ENCODE measurements around the gene ADSS2. TPM values are rescaled to one million over a fixed set of nuclear protein-coding genes. Genes with fewer than 3 reads are reported as not detected.
"Not testable (repeated sequence)": the region's sequence is repeated elsewhere in the genome, so short reads cannot be mapped to it uniquely, and the experiment has no call there.

ADSS2 gene
- total RNA-seq (10 to 100 TPM; 38.8 to 61.0 (median 52.4) TPM), polyA plus RNA-seq (10 to 100 TPM; 25.3 to 27.6 TPM), total RNA-seq (41.3 reads per million, percentile 67 among the genes with 10 or more reads in this experiment)

DNA sequence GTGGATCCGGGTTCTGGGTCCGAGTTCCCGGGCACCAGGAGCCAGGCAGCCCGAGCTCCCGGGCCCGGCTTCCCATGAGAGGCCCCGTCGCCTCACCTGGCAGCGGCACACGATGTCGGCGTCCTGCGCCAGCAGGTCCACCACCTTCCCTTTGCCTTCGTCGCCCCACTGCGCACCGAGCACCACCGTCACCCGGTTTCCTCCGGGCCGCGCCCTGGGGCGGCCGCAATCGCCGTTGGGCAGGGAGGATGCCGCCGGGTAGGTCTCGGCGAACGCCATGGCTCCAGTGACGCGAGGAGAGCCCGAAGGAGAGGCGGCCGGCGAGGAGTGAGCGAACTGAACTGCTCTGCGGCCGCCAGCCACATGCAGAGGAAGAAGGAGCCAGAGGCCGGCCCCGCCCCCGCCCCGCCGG, at the start of gene ADSS2:
TSS of gene ADSS2 (minus strand) at position 371 of the 412 bp plus-strand sequence. CDS start at position 279, 92 bp downstream.
- Mint-ChIP-seq H3K27me3 (no peaks in the 10 kb centered on the region), H3K9me3 (peaks cover 0 to 5% (median 0%) of the 10 kb centered on the region in 11 donors), H3K4me1 (peaks cover 33 to 62% (median 47%) of the 10 kb centered on the region in 7 donors), H3K36me3 (peaks cover 0 to 10% (median 0%) of the 10 kb centered on the region in 5 donors), H3K27ac (peak within 1 kb of the TSS; percentile 85 to 99 (median 97)), H3K4me3 (peak within 1 kb of the TSS; percentile 76 to 99 (median 93))
- Histone ChIP-seq H3K4me1 (ENCODE audit: control insufficient read depth in 2 of 2, insufficient read depth in 2 of 2, low read length in 2 of 2) (peaks cover 31 to 40% of the 10 kb centered on the region in 2 donors), H3K36me3 (ENCODE audit: control insufficient read depth in 2 of 3, insufficient read depth in 3 of 3, low read length in 3 of 3) (peaks cover 0 to 5% (median 0%) of the 10 kb centered on the region in 3 experiments), H3K9me3 (ENCODE audit: control insufficient read depth in 2 of 3, low read length in 3 of 3) (no peaks in the 10 kb centered on the region), H3K27me3 (ENCODE audit: control insufficient read depth in 2 of 2, insufficient read depth in 2 of 2, low read length in 2 of 2) (no peaks in the 10 kb centered on the region), H3K4me3 (ENCODE audit: low read length) (peak within 1 kb of the TSS; percentile 64), H3K27ac (ENCODE audit: low read depth, low read length) (peak within 1 kb of the TSS; percentile 96)
- POLR2A ChIA-PET, result interaction anchor here (0.8 to 2.9 kb wide), 13 partner anchors 10 to 1196 kb away, joined by 3 to 22 read pairs (median 5); partner anchors contain the start of genes CATSPERE, CEP170, COX20 and DESI2
- intact Hi-C loops (cut with micrococcal nuclease), result loop anchor here (1.0 to 10.0 kb wide), 12 partner anchors 15 to 1503 kb away; partner anchors contain the start of gene CEP170 (in 1 of the 2)
- no peak for DNase-seq
- ATAC-seq, result no peak
- CTCF ChIA-PET, result interaction anchor here (0.6 to 1.0 kb wide), 2 partner anchors 13 to 144 kb away, joined by 3 read pairs; no protein-coding TSS in a partner anchor

DNA sequence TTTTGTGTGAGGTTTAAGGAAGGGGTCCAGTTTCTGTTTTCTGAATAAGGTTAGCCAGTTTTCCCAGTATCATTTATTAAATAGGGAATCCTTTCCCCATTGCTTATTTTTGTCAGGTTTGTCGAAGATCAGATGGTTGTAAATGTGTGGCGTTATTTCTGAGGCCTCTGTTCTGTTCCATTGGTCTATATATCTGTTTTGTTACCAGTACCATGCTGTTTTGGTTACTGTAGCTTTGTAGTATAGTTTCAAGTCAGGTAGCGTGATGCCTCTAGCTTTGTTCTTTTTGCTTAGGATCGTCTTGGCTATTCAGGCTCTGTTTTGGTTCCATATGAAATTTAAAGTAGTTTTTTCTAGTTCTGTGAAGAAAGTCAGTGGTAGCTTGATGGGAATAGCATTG, 48.8 kb upstream of the ADSS2 start:
- H3K36me3 ChIP-seq (ENCODE audit: control insufficient read depth in 2 of 3, insufficient read depth in 3 of 3, low read length in 3 of 3); DNase-seq; H3K27ac ChIP-seq (ENCODE audit: low read depth, low read length); H3K4me1 Mint-ChIP-seq; H3K4me1 ChIP-seq (ENCODE audit: control insufficient read depth in 2 of 2, insufficient read depth in 2 of 2, low read length in 2 of 2); H3K36me3 Mint-ChIP-seq; H3K27ac Mint-ChIP-seq; H3K4me3 ChIP-seq (ENCODE audit: low read length); H3K4me3 Mint-ChIP-seq; H3K9me3 ChIP-seq (ENCODE audit: control insufficient read depth in 2 of 3, low read length in 3 of 3); H3K27me3 ChIP-seq (ENCODE audit: control insufficient read depth in 2 of 2, insufficient read depth in 2 of 2, low read length in 2 of 2); POLR2A ChIA-PET; CTCF ChIA-PET; intact Hi-C loops (cut with micrococcal nuclease); ATAC-seq; H3K27me3 Mint-ChIP-seq: not testable (repeated sequence)
- H3K9me3 Mint-ChIP-seq, result peaks cover 0 to 15% (median 9%) of the 10 kb centered on the region in 11 donors

DNA sequence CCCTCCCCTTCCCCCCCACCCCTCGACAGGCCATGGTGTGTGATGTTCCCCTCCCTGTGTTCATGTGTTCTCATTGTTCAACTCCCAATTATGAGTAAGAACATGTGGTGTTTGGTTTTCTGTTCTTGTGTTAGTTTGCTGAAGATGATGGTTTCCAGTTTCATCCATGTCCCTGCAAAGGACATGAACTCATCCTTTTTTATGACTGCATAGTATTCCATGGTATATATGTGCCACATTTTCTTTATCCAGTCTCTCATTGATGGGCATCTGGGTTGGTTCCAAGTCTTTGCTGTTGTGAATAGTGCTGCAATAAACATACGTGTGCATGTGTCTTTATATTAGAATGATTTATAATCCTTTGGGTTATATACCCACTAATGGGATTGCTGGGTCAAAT, 47.8 kb upstream of the ADSS2 start:
- H3K27me3 ChIP-seq (ENCODE audit: control insufficient read depth in 2 of 2, insufficient read depth in 2 of 2, low read length in 2 of 2); H3K27ac ChIP-seq (ENCODE audit: low read depth, low read length); H3K27me3 Mint-ChIP-seq; POLR2A ChIA-PET; CTCF ChIA-PET; H3K36me3 ChIP-seq (ENCODE audit: control insufficient read depth in 2 of 3, insufficient read depth in 3 of 3, low read length in 3 of 3); H3K4me1 Mint-ChIP-seq; intact Hi-C loops (cut with micrococcal nuclease); ATAC-seq; H3K4me3 ChIP-seq (ENCODE audit: low read length); H3K36me3 Mint-ChIP-seq; DNase-seq; H3K9me3 ChIP-seq (ENCODE audit: control insufficient read depth in 2 of 3, low read length in 3 of 3); H3K27ac Mint-ChIP-seq; H3K4me3 Mint-ChIP-seq; H3K4me1 ChIP-seq (ENCODE audit: control insufficient read depth in 2 of 2, insufficient read depth in 2 of 2, low read length in 2 of 2): not testable (repeated sequence)
- peaks cover 0 to 15% (median 9%) of the 10 kb centered on the region in 11 donors for H3K9me3 Mint-ChIP-seq

DNA sequence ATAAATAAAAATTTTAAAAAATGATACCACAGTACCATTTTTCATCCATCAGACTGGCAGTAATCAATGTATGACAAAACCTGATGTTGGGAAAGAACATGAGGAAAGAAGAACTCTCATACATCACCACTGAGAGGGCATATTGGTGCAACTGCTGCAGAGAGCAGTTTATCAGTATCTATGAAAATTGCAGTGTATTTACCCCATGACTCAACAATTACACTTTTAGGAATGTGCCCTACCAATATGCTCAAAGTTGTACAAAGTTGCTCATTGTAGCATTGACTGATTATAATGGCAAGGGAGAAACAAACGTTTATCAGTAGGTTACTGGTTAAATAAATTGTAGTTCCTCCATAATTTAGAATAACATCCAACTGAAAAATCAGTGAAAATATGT, 46.1 kb upstream of the ADSS2 start:
- no peak overlapping the region for H3K4me3 ChIP-seq (ENCODE audit: low read length)
- H3K36me3 ChIP-seq (ENCODE audit: control insufficient read depth in 2 of 3, insufficient read depth in 3 of 3, low read length in 3 of 3), result no peaks in the 10 kb centered on the region
- H3K4me3 Mint-ChIP-seq, result no peak overlapping the region
- DNase-seq (no peak), ATAC-seq (no peak)
- H3K9me3 ChIP-seq (ENCODE audit: control insufficient read depth in 2 of 3, low read length in 3 of 3), result no peaks in the 10 kb centered on the region
- no peaks in the 10 kb centered on the region for H3K4me1 ChIP-seq (ENCODE audit: control insufficient read depth in 2 of 2, insufficient read depth in 2 of 2, low read length in 2 of 2)
- H3K27me3 ChIP-seq (ENCODE audit: control insufficient read depth in 2 of 2, insufficient read depth in 2 of 2, low read length in 2 of 2), result no peaks in the 10 kb centered on the region
- peaks cover 0 to 8% (median 0%) of the 10 kb centered on the region in 5 donors for H3K36me3 Mint-ChIP-seq
- H3K27ac Mint-ChIP-seq, result no peak overlapping the region
- intact Hi-C loops (cut with micrococcal nuclease), result no loop called here
- ChIA-PET CTCF (no interaction called here), POLR2A (no interaction called here)
- no peak overlapping the region for H3K27ac ChIP-seq (ENCODE audit: low read depth, low read length)
- peaks cover 0 to 15% (median 9%) of the 10 kb centered on the region in 11 donors for H3K9me3 Mint-ChIP-seq
- no peaks in the 10 kb centered on the region for H3K4me1 Mint-ChIP-seq
- no peaks in the 10 kb centered on the region for H3K27me3 Mint-ChIP-seq

DNA sequence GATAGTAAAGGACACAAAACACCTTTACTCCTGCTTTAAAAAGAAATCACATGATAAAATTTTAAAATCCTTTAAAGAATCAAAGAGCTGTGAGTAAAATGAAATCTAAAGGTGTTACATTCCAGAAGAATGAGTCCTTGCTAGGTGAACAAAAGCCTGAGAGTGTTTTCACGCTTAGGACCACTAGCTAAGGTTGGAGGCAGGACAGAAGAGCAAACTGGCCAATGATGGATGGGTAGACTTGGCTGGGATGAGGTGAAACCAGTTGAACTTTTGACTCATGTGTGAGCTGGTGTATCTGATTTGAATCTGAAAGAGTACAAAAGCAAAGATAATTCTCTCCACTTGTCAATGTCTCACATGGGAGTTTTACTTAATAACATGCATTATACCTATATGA, 44.5 kb upstream of the ADSS2 start:
- ATAC-seq (no peak), DNase-seq (no peak)
- H3K9me3 ChIP-seq (ENCODE audit: control insufficient read depth in 2 of 3, low read length in 3 of 3), result no peaks in the 10 kb centered on the region
- ChIA-PET CTCF (no interaction called here), POLR2A (no interaction called here)
- intact Hi-C loops (cut with micrococcal nuclease), result no loop called here
- H3K4me1 ChIP-seq (ENCODE audit: control insufficient read depth in 2 of 2, insufficient read depth in 2 of 2, low read length in 2 of 2), result no peaks in the 10 kb centered on the region
- Mint-ChIP-seq H3K27ac (no peak overlapping the region), H3K4me3 (no peak overlapping the region), H3K4me1 (no peaks in the 10 kb centered on the region), H3K9me3 (peaks cover 0 to 17% (median 9%) of the 10 kb centered on the region in 11 donors), H3K27me3 (no peaks in the 10 kb centered on the region), H3K36me3 (peaks cover 0 to 8% (median 0%) of the 10 kb centered on the region in 5 donors)
- no peak overlapping the region for H3K4me3 ChIP-seq (ENCODE audit: low read length)
- H3K36me3 ChIP-seq (ENCODE audit: control insufficient read depth in 2 of 3, insufficient read depth in 3 of 3, low read length in 3 of 3), result no peaks in the 10 kb centered on the region
- no peak overlapping the region for H3K27ac ChIP-seq (ENCODE audit: low read depth, low read length)
- no peaks in the 10 kb centered on the region for H3K27me3 ChIP-seq (ENCODE audit: control insufficient read depth in 2 of 2, insufficient read depth in 2 of 2, low read length in 2 of 2)

DNA sequence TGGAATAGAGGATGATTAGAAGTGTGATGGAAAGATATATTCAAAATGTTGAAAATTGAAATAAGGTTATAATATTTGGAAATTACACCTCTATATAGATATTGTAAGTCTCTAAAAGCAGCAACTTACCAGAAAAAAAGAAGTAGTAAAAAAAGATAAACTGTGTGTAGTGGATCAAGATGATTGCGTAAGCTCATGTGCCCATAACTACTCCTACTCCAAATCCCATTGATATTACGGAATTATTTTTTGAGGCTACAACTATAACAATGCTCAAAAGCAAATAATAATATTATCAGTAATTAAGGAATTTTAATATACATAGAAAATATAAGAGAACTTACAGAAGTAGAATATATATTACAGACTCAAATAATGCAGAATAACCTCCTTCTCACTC, 42.9 kb upstream of the ADSS2 start:
- DNase-seq (no peak), ATAC-seq (no peak)
- ChIA-PET POLR2A (no interaction called here), CTCF (no interaction called here)
- Histone ChIP-seq H3K4me3 (ENCODE audit: low read length) (no peak overlapping the region), H3K4me1 (ENCODE audit: control insufficient read depth in 2 of 2, insufficient read depth in 2 of 2, low read length in 2 of 2) (no peaks in the 10 kb centered on the region), H3K27ac (ENCODE audit: low read depth, low read length) (no peak overlapping the region), H3K27me3 (ENCODE audit: control insufficient read depth in 2 of 2, insufficient read depth in 2 of 2, low read length in 2 of 2) (no peaks in the 10 kb centered on the region), H3K36me3 (ENCODE audit: control insufficient read depth in 2 of 3, insufficient read depth in 3 of 3, low read length in 3 of 3) (no peaks in the 10 kb centered on the region), H3K9me3 (ENCODE audit: control insufficient read depth in 2 of 3, low read length in 3 of 3) (no peaks in the 10 kb centered on the region)
- intact Hi-C loops (cut with micrococcal nuclease), result no loop called here
- no peak overlapping the region for H3K27ac Mint-ChIP-seq
- no peaks in the 10 kb centered on the region for H3K4me1 Mint-ChIP-seq
- peaks cover 0 to 2% (median 0%) of the 10 kb centered on the region in 5 donors for H3K27me3 Mint-ChIP-seq
- H3K36me3 Mint-ChIP-seq, result peaks cover 0 to 9% (median 4%) of the 10 kb centered on the region in 5 donors
- no peak overlapping the region for H3K4me3 Mint-ChIP-seq
- H3K9me3 Mint-ChIP-seq, result peaks cover 0 to 8% (median 3%) of the 10 kb centered on the region in 11 donors

DNA sequence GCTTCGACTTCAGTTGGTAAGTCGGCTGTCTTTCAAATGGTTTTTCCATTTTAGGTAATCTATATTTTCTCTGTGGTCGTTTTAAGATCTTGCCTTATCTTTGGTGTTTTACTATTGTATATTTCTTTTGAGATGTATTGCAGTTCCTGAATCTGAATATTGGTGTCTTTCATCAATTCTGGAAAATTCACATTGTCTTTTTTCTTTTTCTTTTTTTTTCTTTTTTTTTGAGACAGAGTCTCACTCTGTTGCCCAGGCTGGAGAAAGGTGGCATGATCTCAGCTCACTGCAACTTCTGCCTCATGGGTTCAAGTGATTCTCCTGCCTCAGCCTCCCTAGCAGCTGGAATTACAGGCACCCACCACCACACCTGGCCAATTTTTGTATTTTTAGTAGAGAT, 33.3 kb upstream of the ADSS2 start:
- H3K27ac Mint-ChIP-seq; H3K4me1 ChIP-seq (ENCODE audit: control insufficient read depth in 2 of 2, insufficient read depth in 2 of 2, low read length in 2 of 2); H3K4me1 Mint-ChIP-seq; H3K27ac ChIP-seq (ENCODE audit: low read depth, low read length); intact Hi-C loops (cut with micrococcal nuclease); POLR2A ChIA-PET; H3K4me3 Mint-ChIP-seq; H3K27me3 Mint-ChIP-seq; DNase-seq; H3K27me3 ChIP-seq (ENCODE audit: control insufficient read depth in 2 of 2, insufficient read depth in 2 of 2, low read length in 2 of 2); CTCF ChIA-PET; H3K9me3 Mint-ChIP-seq; H3K36me3 ChIP-seq (ENCODE audit: control insufficient read depth in 2 of 3, insufficient read depth in 3 of 3, low read length in 3 of 3); H3K9me3 ChIP-seq (ENCODE audit: control insufficient read depth in 2 of 3, low read length in 3 of 3); H3K4me3 ChIP-seq (ENCODE audit: low read length); ATAC-seq: not testable (repeated sequence)
- H3K36me3 Mint-ChIP-seq, result peaks cover 0 to 31% (median 14%) of the 10 kb centered on the region in 5 donors

All from naive thymus-derived CD4-positive, alpha-beta T cell (primary cell).